Activated naive CD8-positive, alpha-beta T cell (primary cell): ENCODE results near the gene CD48.

ENCODE experiments used
- H3K27ac Mint-ChIP-seq: one replicate; pipeline ENCODE4 v1.8.0; 2021; ENCODE audit warnings: mixed read lengths
- H3K27me3 Mint-ChIP-seq: one replicate; pipeline ENCODE4 v1.8.0; 2021; ENCODE audit warnings: mixed read lengths
- H3K36me3 Mint-ChIP-seq: one replicate; pipeline ENCODE4 v1.8.0; 2021; ENCODE audit warnings: mixed read lengths
- H3K4me1 Mint-ChIP-seq: one replicate; pipeline ENCODE4 v1.8.0; 2021; ENCODE audit warnings: low read depth, mixed read lengths
- H3K4me3 Mint-ChIP-seq: one replicate; pipeline ENCODE4 v1.8.0; 2021; ENCODE audit warnings: mild to moderate bottlenecking, mixed read lengths
- H3K9me3 Mint-ChIP-seq: one replicate; pipeline ENCODE4 v1.8.0; 2021; ENCODE audit warnings: low read depth, mixed read lengths

The CD48 gene

GRCh38 chr1:160636547-160636946, 75.1 kb downstream of the CD48 start:
- H3K4me1 Mint-ChIP-seq: peaks cover 93% of the 10 kb centered on the region
- peaks cover 35% of the 10 kb centered on the region for H3K36me3 Mint-ChIP-seq
- H3K27ac Mint-ChIP-seq: peak overlapping the region; percentile 97
- H3K9me3 Mint-ChIP-seq: no peaks in the 10 kb centered on the region
- no peak overlapping the region for H3K4me3 Mint-ChIP-seq
- no peaks in the 10 kb centered on the region for H3K27me3 Mint-ChIP-seq

DNA sequence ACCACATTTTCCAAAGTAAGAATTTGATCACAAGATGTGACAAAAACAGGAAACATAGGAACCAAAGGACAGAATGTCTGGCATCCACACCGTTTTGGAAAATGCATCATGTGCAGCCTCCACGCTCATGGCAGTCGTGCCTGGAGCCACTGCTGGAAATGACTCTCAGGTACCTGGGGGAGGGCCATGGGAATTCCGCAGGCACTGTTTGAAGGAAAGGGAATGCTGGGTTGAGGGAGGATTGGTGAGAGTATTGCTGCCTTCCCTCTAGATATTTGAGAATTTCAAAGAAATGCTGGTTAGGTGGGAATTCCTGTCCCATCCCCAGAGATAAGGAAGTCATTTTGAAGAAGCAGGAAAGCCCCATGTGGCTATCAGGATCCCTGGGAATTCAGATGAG, 75.5 kb downstream of the CD48 start:
- no peaks in the 10 kb centered on the region for H3K9me3 Mint-ChIP-seq
- no peaks in the 10 kb centered on the region for H3K27me3 Mint-ChIP-seq
- H3K4me1 Mint-ChIP-seq: peaks cover 93% of the 10 kb centered on the region
- peak overlapping the region; percentile 97 for H3K27ac Mint-ChIP-seq
- peaks cover 40% of the 10 kb centered on the region for H3K36me3 Mint-ChIP-seq
- H3K4me3 Mint-ChIP-seq: peak overlapping the region; percentile 36

GRCh38 chr1:160634543-160635491, 76.8 kb downstream of the CD48 start:
- Mint-ChIP-seq H3K27ac (peak overlapping the region; percentile 79), H3K4me3 (peak overlapping the region; percentile 68), H3K4me1 (peaks cover 95% of the 10 kb centered on the region), H3K36me3 (peaks cover 47% of the 10 kb centered on the region), H3K27me3 (no peaks in the 10 kb centered on the region), H3K9me3 (no peaks in the 10 kb centered on the region)

GRCh38 chr1:160633330-160633903, 78.2 kb downstream of the CD48 start:
- Mint-ChIP-seq H3K27ac (peak overlapping the region; percentile 78), H3K9me3 (no peaks in the 10 kb centered on the region), H3K4me1 (peaks cover 95% of the 10 kb centered on the region), H3K36me3 (peaks cover 45% of the 10 kb centered on the region), H3K4me3 (peak overlapping the region; percentile 68), H3K27me3 (no peaks in the 10 kb centered on the region)

DNA sequence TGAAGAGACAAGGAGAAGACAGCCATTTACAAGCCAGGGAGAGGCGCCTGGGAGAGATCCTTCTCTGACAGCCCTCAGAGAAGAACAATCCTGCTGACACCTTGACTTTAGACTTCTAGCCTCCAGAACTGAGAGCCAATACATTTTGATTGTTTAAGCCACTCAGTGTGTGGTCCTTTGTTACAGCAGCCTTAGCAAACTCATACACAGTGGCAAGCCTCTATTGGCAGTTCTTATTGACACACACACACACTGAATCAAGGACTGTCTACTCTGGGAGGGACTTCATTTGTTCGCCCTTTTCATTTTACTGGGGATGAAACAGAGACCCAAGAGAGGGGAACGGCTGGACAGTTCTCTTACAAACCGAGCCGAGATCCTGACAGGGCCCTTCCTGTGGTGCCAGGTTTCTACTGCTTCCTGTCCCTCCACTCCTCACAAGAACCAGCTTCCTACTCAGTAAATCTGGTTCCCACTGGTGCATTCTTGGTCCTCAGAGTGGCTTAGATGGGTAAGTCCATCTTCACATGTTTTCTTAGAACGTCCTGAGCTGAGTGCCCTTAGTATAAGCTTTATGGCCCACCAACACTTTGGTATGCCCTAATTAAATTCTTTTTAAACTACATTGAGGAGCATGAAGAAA, 79.5 kb downstream of the CD48 start:
- H3K27ac Mint-ChIP-seq: peak overlapping the region; percentile 16
- peaks cover 4% of the 10 kb centered on the region for H3K9me3 Mint-ChIP-seq
- H3K4me1 Mint-ChIP-seq: peaks cover 94% of the 10 kb centered on the region
- H3K4me3 Mint-ChIP-seq: no peak overlapping the region
- peaks cover 50% of the 10 kb centered on the region for H3K36me3 Mint-ChIP-seq
- H3K27me3 Mint-ChIP-seq: no peaks in the 10 kb centered on the region

DNA sequence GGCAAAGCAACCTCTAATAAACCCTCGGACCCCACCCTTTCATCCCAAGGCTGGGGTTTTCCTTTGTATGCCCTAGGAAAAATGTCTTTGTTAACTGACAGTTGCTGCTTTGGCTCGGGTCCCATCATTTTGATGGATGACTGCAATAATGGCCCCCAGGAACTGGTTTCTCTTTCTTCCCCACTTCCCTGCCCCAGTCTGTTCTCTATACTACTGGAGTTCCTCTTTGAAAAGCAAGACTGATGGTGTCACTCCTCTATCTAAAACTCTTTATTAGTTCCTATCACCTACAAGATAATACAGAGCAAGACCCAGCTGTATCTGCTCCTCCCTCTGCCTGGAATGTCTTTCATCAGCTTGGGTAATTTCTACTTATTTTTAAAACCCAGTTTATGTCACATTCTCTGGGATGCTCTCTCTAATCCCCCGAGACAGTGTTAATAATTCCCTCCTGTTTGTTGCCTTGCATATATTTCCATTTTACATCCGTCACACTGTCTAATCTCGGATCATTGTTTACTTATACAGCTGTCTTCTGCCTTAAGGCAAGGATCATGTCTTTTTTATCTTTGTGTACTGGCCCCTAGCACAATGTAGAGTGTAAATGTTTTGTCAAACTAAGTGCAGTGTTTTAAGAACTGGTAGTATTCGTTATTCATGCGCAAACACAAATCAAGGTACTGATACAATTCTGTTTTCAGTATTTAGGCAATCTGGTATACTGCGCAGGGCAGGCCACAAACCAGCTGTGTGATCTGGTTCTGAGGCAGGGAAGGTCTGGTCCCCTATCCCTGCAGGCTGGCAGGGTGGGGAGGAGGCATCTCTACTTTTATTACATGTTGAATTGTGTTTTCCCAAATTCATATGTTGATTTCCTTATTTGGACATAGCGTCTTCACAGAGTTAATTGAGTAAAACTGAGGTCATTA, 80.8 kb downstream of the CD48 start:
- Mint-ChIP-seq H3K9me3 (peaks cover 4% of the 10 kb centered on the region), H3K4me3 (peak overlapping the region; percentile 75), H3K27me3 (no peaks in the 10 kb centered on the region), H3K27ac (peak overlapping the region; percentile 51), H3K4me1 (peaks cover 95% of the 10 kb centered on the region), H3K36me3 (peaks cover 50% of the 10 kb centered on the region)

DNA sequence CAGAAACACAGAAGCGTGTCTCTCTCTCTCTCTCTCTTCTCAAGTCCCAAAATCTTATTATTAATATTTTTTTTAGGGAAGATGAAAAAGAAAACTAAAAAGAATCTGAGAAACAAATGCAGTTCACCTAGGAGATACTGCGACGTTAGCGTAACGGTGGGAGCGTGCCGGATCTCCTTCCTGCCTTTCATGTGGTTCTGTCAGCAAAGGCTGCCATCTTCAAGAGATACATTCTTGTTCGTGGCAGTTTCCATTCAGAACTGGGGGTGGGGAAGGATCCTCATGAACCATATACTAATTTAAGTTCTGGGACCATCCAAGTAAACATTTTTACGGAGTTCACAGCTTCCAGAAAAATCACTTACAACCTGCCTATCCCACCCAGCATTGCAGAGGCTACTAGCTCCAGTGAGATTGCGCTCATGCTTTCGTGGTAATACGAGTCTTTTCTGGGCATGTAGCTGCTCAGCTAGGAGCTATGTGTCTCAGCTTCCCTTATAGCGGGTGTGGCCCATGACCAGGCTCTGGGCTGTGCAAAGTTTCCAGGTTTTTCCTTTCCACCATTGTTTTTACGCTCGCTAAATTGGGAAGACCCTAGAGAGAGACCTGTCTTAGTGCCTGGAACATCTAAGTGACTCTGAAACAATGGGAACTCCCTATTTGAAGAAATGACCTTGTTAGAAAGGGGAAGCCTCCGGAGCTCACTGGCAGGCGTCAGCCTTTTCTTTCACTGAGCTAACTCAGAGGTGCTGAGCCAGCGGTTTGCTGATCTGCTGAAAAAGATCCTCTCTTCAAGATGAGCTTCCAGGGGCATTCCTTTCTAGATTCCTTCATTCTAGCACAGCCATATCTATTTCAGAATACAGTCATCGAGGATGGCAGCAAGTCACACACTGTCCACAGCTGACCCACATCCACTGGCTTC, 82.1 kb downstream of the CD48 start:
- Mint-ChIP-seq H3K27me3 (no peaks in the 10 kb centered on the region), H3K9me3 (peaks cover 4% of the 10 kb centered on the region), H3K4me1 (peaks cover 98% of the 10 kb centered on the region), H3K27ac (peak overlapping the region; percentile 98), H3K36me3 (peaks cover 49% of the 10 kb centered on the region), H3K4me3 (peak overlapping the region; percentile 75)

DNA sequence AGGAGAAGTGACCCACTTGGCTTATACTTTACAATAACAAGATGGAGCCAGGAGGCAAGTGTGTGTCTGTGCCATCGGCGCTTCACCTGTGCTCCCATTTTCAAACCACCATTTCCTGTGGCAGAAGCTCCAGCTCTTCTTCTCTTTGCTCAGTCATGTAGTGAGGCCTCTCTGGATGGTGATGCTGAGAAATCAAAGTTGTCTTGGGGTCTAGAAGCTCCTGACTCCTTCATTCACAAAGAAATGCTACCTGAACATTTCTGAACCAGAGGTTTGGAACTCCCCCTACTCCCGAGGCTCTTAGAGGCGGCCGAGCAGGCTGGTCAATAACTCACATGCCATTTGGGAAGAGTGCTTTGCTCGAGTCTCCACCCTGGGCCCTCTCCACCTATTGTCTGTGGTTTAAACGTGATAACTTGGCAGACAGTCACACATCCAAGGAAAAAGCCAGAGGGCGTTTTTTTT, 82.8 kb downstream of the CD48 start:
- Mint-ChIP-seq H3K4me3 (peak overlapping the region; percentile 75), H3K4me1 (peaks cover 98% of the 10 kb centered on the region), H3K36me3 (peaks cover 47% of the 10 kb centered on the region), H3K27me3 (no peaks in the 10 kb centered on the region), H3K9me3 (peaks cover 4% of the 10 kb centered on the region), H3K27ac (peak overlapping the region; percentile 98)
